GM23338 (cell line): ENCODE results near the gene ADAMTS17. TPM values are rescaled to one million over a fixed set of nuclear protein-coding genes. Genes with fewer than 3 reads are reported as not detected.

ENCODE experiments used
- ATAC-seq: fragments of 200-7000 bp; cut with Tn5 transposase; 3 replicates; pipeline ENCODE4 v1.9.1; 2020
- DNase-seq: peaks from one replicate; pipeline ENCODE4 v3.0.0-alpha.2; 2015; ENCODE audit warnings: low spot score
- H2AFZ ChIP-seq: fragments of 200-600 bp; sonication (generic); 2 replicates; pipeline ENCODE4 v1.8.0; 2016; ENCODE audit warnings: antibody characterized with exemption, mild to moderate bottlenecking, moderate library complexity
- H3F3A ChIP-seq: fragments of 200-600 bp; sonication (generic); replicated peaks from 2 replicates; pipeline ENCODE4 v1.8.0; 2017; ENCODE audit warnings: antibody characterized with exemption, mixed run types, low read depth
- H3K27ac ChIP-seq: fragments of 200-600 bp; sonication (generic); 2 replicates; pipeline ENCODE4 v1.6.1; 2016; ENCODE audit warnings: low read depth
- H3K27me3 ChIP-seq: fragments of 200-600 bp; sonication (generic); 2 replicates; pipeline ENCODE4 v1.8.0; 2016; ENCODE audit warnings: mild to moderate bottlenecking, mixed run types, moderate library complexity; ENCODE audit not compliant: insufficient read depth
- H3K36me3 ChIP-seq: fragments of 200-600 bp; sonication (generic); 2 replicates; pipeline ENCODE4 v1.8.0; 2016; ENCODE audit warnings: mild to moderate bottlenecking; ENCODE audit not compliant: insufficient read depth
- H3K4me1 ChIP-seq: fragments of 200-600 bp; sonication (generic); 2 replicates; pipeline ENCODE4 v1.8.0; 2016; ENCODE audit warnings: mild to moderate bottlenecking, moderate library complexity; ENCODE audit not compliant: insufficient read depth
- H3K4me2 ChIP-seq: fragments of 200-600 bp; sonication (generic); 2 replicates; pipeline ENCODE4 v1.7.1; 2017; ENCODE audit warnings: mixed run types
- H3K4me3 ChIP-seq: fragments of 200-600 bp; sonication (generic); 2 replicates; pipeline ENCODE4 v1.6.1; 2016; ENCODE audit warnings: mixed run types
- H3K79me2 ChIP-seq: fragments of 200-600 bp; sonication (generic); replicated peaks from 2 replicates; pipeline ENCODE4 v1.8.0; 2017; ENCODE audit warnings: mild to moderate bottlenecking; ENCODE audit not compliant: insufficient read depth
- H3K9me2 ChIP-seq: fragments of 200-600 bp; sonication (generic); 2 replicates; pipeline ENCODE4 v1.8.0; 2017; ENCODE audit not compliant: insufficient read depth
- H4K20me1 ChIP-seq: fragments of 200-600 bp; sonication (generic); replicated peaks from 2 replicates; pipeline ENCODE4 v1.8.0; 2017; ENCODE audit warnings: mild to moderate bottlenecking; ENCODE audit not compliant: insufficient read depth
- H3K27ac Mint-ChIP-seq: 2 replicates; pipeline ENCODE4 v1.8.0; 2020; ENCODE audit warnings: inconsistent platforms, mild to moderate bottlenecking, moderate library complexity, mixed read lengths
- H3K27me3 Mint-ChIP-seq: 3 replicates; pipeline ENCODE4 v1.8.0; 2022; ENCODE audit warnings: low read depth, mild to moderate bottlenecking, moderate library complexity, mixed read lengths, inconsistent platforms; ENCODE audit not compliant: insufficient read depth, poor library complexity
- H3K36me3 Mint-ChIP-seq: 3 replicates; pipeline ENCODE4 v1.8.0; 2021; ENCODE audit warnings: low read depth, mild to moderate bottlenecking, inconsistent platforms, moderate library complexity, mixed read lengths
- H3K4me1 Mint-ChIP-seq: 3 replicates; pipeline ENCODE4 v1.8.0; 2020; ENCODE audit warnings: mild to moderate bottlenecking, inconsistent platforms, mixed read lengths
- H3K4me3 Mint-ChIP-seq: 3 replicates; pipeline ENCODE4 v1.8.0; 2021; ENCODE audit warnings: moderate library complexity, mild to moderate bottlenecking, inconsistent platforms, mixed read lengths
- H3K9me3 Mint-ChIP-seq: 3 replicates; pipeline ENCODE4 v1.8.0; 2020; ENCODE audit warnings: moderate library complexity, mild to moderate bottlenecking, inconsistent platforms, mixed read lengths
- CREB1 ChIP-seq: fragments of 250-450 bp; sonication (Bioruptor Pico); IDR thresholded peaks from 2 replicates; pipeline ENCODE4 v1.5.0; 2020; ENCODE audit warnings: low read depth, mild to moderate bottlenecking, moderate library complexity
- ETS1 ChIP-seq: IDR thresholded peaks from 2 replicates; pipeline ENCODE4 v1.6.1; 2016; ENCODE audit warnings: antibody characterized with exemption
- EZH2 ChIP-seq: fragments of 200-600 bp; sonication (generic); IDR thresholded peaks from one replicate; pipeline ENCODE4 v1.8.0; 2017; ENCODE audit warnings: antibody characterized with exemption, mild to moderate bottlenecking, low read depth; ENCODE audit not compliant: unreplicated experiment
- EZH2phosphoT487 ChIP-seq: fragments of 200-600 bp; sonication (generic); IDR thresholded peaks from one replicate; pipeline ENCODE4 v1.8.1; 2018; ENCODE audit warnings: antibody characterized with exemption; ENCODE audit not compliant: unreplicated experiment
- JUNB ChIP-seq: IDR thresholded peaks from one replicate; pipeline ENCODE4 v1.6.1; 2016; ENCODE audit warnings: antibody characterized with exemption; ENCODE audit not compliant: unreplicated experiment
- NANOG ChIP-seq: IDR thresholded peaks from 2 replicates; pipeline ENCODE4 v1.6.1; 2016; ENCODE audit warnings: antibody characterized with exemption, borderline replicate concordance
- POLR2AphosphoS5 ChIP-seq: IDR thresholded peaks from 2 replicates; pipeline ENCODE4 v1.6.1; 2016; ENCODE audit warnings: antibody characterized with exemption, low read depth
- REST ChIP-seq: IDR thresholded peaks from one replicate; pipeline ENCODE4 v1.6.1; 2018; ENCODE audit warnings: antibody characterized with exemption; ENCODE audit not compliant: unreplicated experiment
- STAT1 ChIP-seq: IDR thresholded peaks from one replicate; pipeline ENCODE4 v1.6.1; 2016; ENCODE audit warnings: antibody characterized with exemption; ENCODE audit not compliant: unreplicated experiment
- ZNF114 ChIP-seq: fragments of 250-450 bp; sonication (Bioruptor Pico); IDR thresholded peaks from 2 replicates; pipeline ENCODE4 v1.5.0; 2020; ENCODE audit warnings: mild to moderate bottlenecking, moderate library complexity
- ZNF331 ChIP-seq: fragments of 250-450 bp; sonication (Bioruptor Pico); IDR thresholded peaks from 2 replicates; pipeline ENCODE4 v1.5.0; 2020; ENCODE audit warnings: low read depth, mild to moderate bottlenecking, moderate library complexity
- ZNF462 ChIP-seq: fragments of 250-450 bp; sonication (Bioruptor Pico); IDR thresholded peaks from 2 replicates; pipeline ENCODE4 v1.5.0; 2020; ENCODE audit warnings: mild to moderate bottlenecking, moderate library complexity
- polyA plus RNA-seq: library from polyadenylated mRNA; unstranded; fragments of >200 nt; fragmentation: Nextera tagmentation; extraction: Ambion mirVana; gene quantifications from 2 replicates; pipeline ENCODE4 v1.2.1, GENCODE V29; 2016
- total RNA-seq: library from RNA; depleted of rRNA; stranded (reverse); fragments of >200 nt; shearing (Covaris generic); gene quantifications from 2 replicates; pipeline ENCODE4 v1.2.3, GENCODE V29; 2014
- TF ChIP-seq, protein P1 (sequence below), 2 experiments: fragments of 200-600 bp in 1 of 2; sonication (generic) in 1 of 2; conservative IDR thresholded peaks; 2 replicates each; pipeline versions ENCODE4 v1.5.1 to v1.6.1; 2016 to 2017; ENCODE audit warnings: antibody characterized with exemption in 2 of 2, low read depth in 2 of 2, mild to moderate bottlenecking in 2 of 2, moderate library complexity in 1 of 2

The ADAMTS17 gene
- total and polyA plus RNA-seq, 2 experiments from 2014 or later: 0.60 to 3.8 TPM

- no peak for TF ChIP-seq ZNF462 (CRISPR knock-in tag)
- TF ChIP-seq NANOG: no peak
- no peak for TF ChIP-seq EZH2
- TF ChIP-seq ZNF331: no peak
Observed at GRCh38 chr15:100147828-100148227, 193.9 kb downstream of the ADAMTS17 start (continued).

- no peaks in the 10 kb centered on the region for H3K27me3 ChIP-seq
- peaks cover 12% of the 10 kb centered on the region for H3K36me3 Mint-ChIP-seq
- no peaks in the 10 kb centered on the region for H3K79me2 ChIP-seq
- no peaks in the 10 kb centered on the region for H4K20me1 ChIP-seq
- H3K27me3 Mint-ChIP-seq: peaks cover 2% of the 10 kb centered on the region
- no peaks in the 10 kb centered on the region for H3K4me1 Mint-ChIP-seq
- H3K27ac ChIP-seq: no peak overlapping the region
- peaks cover 22% of the 10 kb centered on the region for H3K9me3 Mint-ChIP-seq
- DNase-seq (no peak), ATAC-seq (no peak)
- H3K4me3 ChIP-seq: no peak overlapping the region
- H3K36me3 ChIP-seq: no peaks in the 10 kb centered on the region
- H2AFZ ChIP-seq: no peak overlapping the region
- H3K4me3 Mint-ChIP-seq: no peak overlapping the region
- H3K27ac Mint-ChIP-seq: no peak overlapping the region
- H3K9me2 ChIP-seq: no peaks in the 10 kb centered on the region
- H3K4me1 ChIP-seq: no peaks in the 10 kb centered on the region
- H3K4me2 ChIP-seq: no peak overlapping the region
- H3F3A ChIP-seq: no peaks in the 10 kb centered on the region
- TF ChIP-seq CREB1 (CRISPR knock-in tag) (no peak), ZNF331 (no peak), ETS1 (no peak), NANOG (no peak), POLR2AphosphoS5 (no peak), EZH2 (no peak), EZH2phosphoT487 (no peak), ZNF114 (no peak), REST (no peak), STAT1 (no peak), JUNB (no peak)
- TF ChIP-seq, protein P1, sequence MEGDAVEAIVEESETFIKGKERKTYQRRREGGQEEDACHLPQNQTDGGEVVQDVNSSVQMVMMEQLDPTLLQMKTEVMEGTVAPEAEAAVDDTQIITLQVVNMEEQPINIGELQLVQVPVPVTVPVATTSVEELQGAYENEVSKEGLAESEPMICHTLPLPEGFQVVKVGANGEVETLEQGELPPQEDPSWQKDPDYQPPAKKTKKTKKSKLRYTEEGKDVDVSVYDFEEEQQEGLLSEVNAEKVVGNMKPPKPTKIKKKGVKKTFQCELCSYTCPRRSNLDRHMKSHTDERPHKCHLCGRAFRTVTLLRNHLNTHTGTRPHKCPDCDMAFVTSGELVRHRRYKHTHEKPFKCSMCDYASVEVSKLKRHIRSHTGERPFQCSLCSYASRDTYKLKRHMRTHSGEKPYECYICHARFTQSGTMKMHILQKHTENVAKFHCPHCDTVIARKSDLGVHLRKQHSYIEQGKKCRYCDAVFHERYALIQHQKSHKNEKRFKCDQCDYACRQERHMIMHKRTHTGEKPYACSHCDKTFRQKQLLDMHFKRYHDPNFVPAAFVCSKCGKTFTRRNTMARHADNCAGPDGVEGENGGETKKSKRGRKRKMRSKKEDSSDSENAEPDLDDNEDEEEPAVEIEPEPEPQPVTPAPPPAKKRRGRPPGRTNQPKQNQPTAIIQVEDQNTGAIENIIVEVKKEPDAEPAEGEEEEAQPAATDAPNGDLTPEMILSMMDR (conservative IDR thresholded peaks at IDR 0.05; ENCODE audit: low read depth in 2 of 2): no peak
Observed at GRCh38 chr15:100143378-100143777, 198.4 kb downstream of the ADAMTS17 start.
